Heart right ventricle (tissue), 16 donors: ENCODE data around the gene CCDC106. TPM values are rescaled to one million over a fixed set of nuclear protein-coding genes. Genes with fewer than 3 reads are reported as not detected.
A peak's percentile ranks its signal among the peaks of the same experiment; 100 is the strongest.

ENCODE experiments used
- ATAC-seq, 8 donors: fragments of 200-7000 bp; cut with Tn5 transposase; one replicate each; pipeline ENCODE4 v1.9.1; 2020; ENCODE audit warnings: mild to moderate bottlenecking in 8 of 8, moderate library complexity in 8 of 8, moderate number of reproducible peaks in 1 of 8
- DNase-seq, 2 donors: peaks; one replicate each; pipeline ENCODE4 v3.0.0-alpha.2; 2020
- H3K27ac ChIP-seq, 10 donors: fragments of 200-600 bp; sonication (generic) in 2 of 10; one replicate each; pipeline versions ENCODE4 v1.5.0 to v1.8.0; 2020 to 2022; ENCODE audit warnings: mild to moderate bottlenecking in 3 of 10
- H3K27me3 ChIP-seq, 7 donors: fragments of 200-600 bp; one replicate each; pipeline ENCODE4 v1.8.0; 2021 to 2022; ENCODE audit warnings: mild to moderate bottlenecking in 2 of 7
- H3K36me3 ChIP-seq, 9 donors: fragments of 200-600 bp; sonication (generic) in 1 of 9; one replicate each; pipeline versions ENCODE4 v1.5.0 to v1.8.0; 2020 to 2022; ENCODE audit warnings: mild to moderate bottlenecking in 2 of 9
- H3K4me1 ChIP-seq, 9 donors: fragments of 200-600 bp; sonication (generic) in 1 of 9; one replicate each; pipeline versions ENCODE4 v1.5.0 to v1.8.0; 2020 to 2022; ENCODE audit warnings: mild to moderate bottlenecking in 4 of 9
- H3K4me3 ChIP-seq, 10 donors: fragments of 200-600 bp; sonication (generic) in 2 of 10; one replicate each; pipeline versions ENCODE4 v1.5.0 to v1.8.0; 2020 to 2022; ENCODE audit warnings: mild to moderate bottlenecking in 7 of 10, moderate library complexity in 2 of 10
- H3K9me3 ChIP-seq, 11 donors: fragments of 200-600 bp in 10 of 11; sonication (generic) in 2 of 11; one replicate each; pipeline versions ENCODE4 v1.5.0 to v1.8.0; 2013 to 2022; ENCODE audit warnings: mild to moderate bottlenecking in 2 of 11, control low read depth in 1 of 11, moderate library complexity in 1 of 11
- CTCF ChIP-seq, 9 donors: fragments of 200-600 bp; sonication (generic) in 2 of 9; IDR thresholded peaks; one replicate each; pipeline versions ENCODE4 v1.5.0 to v1.8.0; 2021 to 2022; ENCODE audit warnings: antibody characterized with exemption in 9 of 9, mild to moderate bottlenecking in 5 of 9, moderate library complexity in 1 of 9
- WGBS, 2 donors: extraction: QIAGEN DNeasy Blood & Tissue Kit; methylation state at CpG; one replicate each; pipeline ENCODE4 v1.1.7; 2013; ENCODE audit warnings: inconsistent platforms in 1 of 2; 5-methylcytosine and 5-hydroxymethylcytosine counted together
- intact Hi-C, 10 donors: fragments of 100-400 bp; cut with DNase I; formaldehyde crosslinking; loops; one replicate each; pipeline versions ENCODE4 v1.11.1 to v1.14.2; 2022
- polyA plus RNA-seq, 2 donors: library from polyadenylated mRNA; stranded (reverse); fragments of 200-250 nt; gene quantifications; one replicate each; pipeline ENCODE4 v1.2.3, GENCODE V29; 2013
- total RNA-seq, 10 donors: library from RNA; stranded (reverse); fragmentation: NEBNext Ultra II Directional in 3 of 10; extraction: Animal tissue kit (Norgen Biotek cat#: 25700) in 3 of 10; gene quantifications; one replicate each; pipeline versions ENCODE4 v1.2.1 to v1.2.4, GENCODE V29; 2021 to 2023
- donor health status: Arrhythmogenic right ventricular cardiomyopathy.
- donor health status: ischemic (EF 13 %, LVEDD 7.1; RV severe dilation, severe dysfunction).
- donor health status: healthy with polysubstance abuse.
- donor health status: DM: no; HTN: yes; CAD: no.
- donor health status: DM: no; HTN: no; CAD: no.
- donor health status: ischemic (EF 25% LVEDD 6.9; RV normal size, moderate dysfunction).
- donor health status: ischemic (EF 25% LVEDD 5.7; RV mildly dilated, moderate dysfunction).
- donor health status: healthy.
- donor health status: DM: yes; HTN: yes; CAD: no.
- donor health status: Ischemic cardiomyopathy.
- donor health status: ischemic (EF 35%, LVEDD 5.7; RV mildly dilated, moderate dysfunction).
- donor health status: nonischemic (EF 11% LVEDD 7.7; RV severe dilation, severe dysfunction).
- donor health status: DM: yes; HTN: yes; CAD: no.
- donor health status: PGD.
- donor health status: ischemic (EF 29% LVEDD 5.4; RV normal size, mild dysfunction).
- donor health status: nonischemic (EF 23%, LVEDD 6.1; RV moderate dilation, normal function).

CCDC106 gene
- total and polyA plus RNA-seq, 12 donors: 12.1 to 29.6 (median 14.4) TPM

- intact Hi-C loops: no loop called here
- Histone ChIP-seq H3K27me3 (no peaks in the 10 kb centered on the region), H3K4me3 (no peak overlapping the region), H3K9me3 (no peaks in the 10 kb centered on the region), H3K27ac (peak overlapping the region in 1 of 10 donors; percentile 35), H3K4me1 (peaks cover 0 to 38% (median 5%) of the 10 kb centered on the region in 9 donors), H3K36me3 (peaks cover 9 to 66% (median 27%) of the 10 kb centered on the region in 9 donors)
- ATAC-seq: no peak
- 86 to 91% methylated on average over 7 of the region's 7 CpGs for WGBS, 2 donors
- no peak for DNase-seq
- no peak for TF ChIP-seq CTCF (IDR thresholded peaks at IDR 0.05)
Measured at GRCh38 chr19:55618426-55618825, 29.6 kb upstream of the CCDC106 start.

GRCh38 chr19:55619286-55619685 is 28.7 kb upstream of the CCDC106 start:
- no peak overlapping the region for H3K27ac ChIP-seq
- no peak overlapping the region for H3K4me3 ChIP-seq
- no peaks in the 10 kb centered on the region for H3K9me3 ChIP-seq
- H3K36me3 ChIP-seq: peaks cover 9 to 57% (median 27%) of the 10 kb centered on the region in 9 donors
- H3K4me1 ChIP-seq: peaks cover 0 to 44% (median 10%) of the 10 kb centered on the region in 9 donors
- no peaks in the 10 kb centered on the region for H3K27me3 ChIP-seq
- no peak for TF ChIP-seq CTCF (IDR thresholded peaks at IDR 0.05)
- intact Hi-C loops: no loop called here
- 86 to 90% methylated on average over 3 of the region's 3 CpGs for WGBS, 2 donors
- DNase-seq: no peak
- ATAC-seq: no peak

GRCh38 chr19:55620410-55621204 is 27.4 kb upstream of the CCDC106 start:
- Histone ChIP-seq H3K27ac (peak overlapping the region in 1 of 10 donors; percentile 56), H3K36me3 (peaks cover 9 to 46% (median 18%) of the 10 kb centered on the region in 9 donors), H3K4me3 (no peak overlapping the region), H3K9me3 (no peaks in the 10 kb centered on the region), H3K4me1 (peaks cover 5 to 52% (median 15%) of the 10 kb centered on the region in 9 donors), H3K27me3 (no peaks in the 10 kb centered on the region)
- whole genome bisulfite sequencing, 2 donors: 91 to 92% methylated on average over 12 of the region's 12 CpGs
- DNase-seq (no peak), ATAC-seq (no peak)
- intact Hi-C loops: no loop called here
- no peak for TF ChIP-seq CTCF (IDR thresholded peaks at IDR 0.05)

GRCh38 chr19:55621205-55621672 is 26.8 kb upstream of the CCDC106 start:
- Histone ChIP-seq H3K27me3 (no peaks in the 10 kb centered on the region), H3K27ac (no peak overlapping the region), H3K4me1 (peaks cover 5 to 52% (median 15%) of the 10 kb centered on the region in 9 donors), H3K4me3 (no peak overlapping the region), H3K9me3 (no peaks in the 10 kb centered on the region), H3K36me3 (peaks cover 4 to 40% (median 13%) of the 10 kb centered on the region in 9 donors)
- DNase-seq (no peak), ATAC-seq (no peak)
- 86 to 87% methylated on average over 9 of the region's 9 CpGs for WGBS, 2 donors
- no peak for TF ChIP-seq CTCF (IDR thresholded peaks at IDR 0.05)
- intact Hi-C loops: no loop called here
